Activated CD8-positive, alpha-beta memory T cell treated with anti-CD3 and anti-CD28 coated beads for 4 hours (primary cell): ENCODE results near the gene CDK16.
"Not testable (repeated sequence)": the region's sequence is repeated elsewhere in the genome, so short reads cannot be mapped to it uniquely, and the experiment has no call there.

Source experiments
- DNase-seq, 2 donors: peaks; one replicate each; pipeline ENCODE4 v3.0.0-alpha.2; 2020; ENCODE audit warnings: low read depth in 2 of 2

CDK16 gene

GRCh38 chrX:47250017-47250347 is 31.5 kb downstream of the CDK16 start:
- DNase-seq: no peak

DNA sequence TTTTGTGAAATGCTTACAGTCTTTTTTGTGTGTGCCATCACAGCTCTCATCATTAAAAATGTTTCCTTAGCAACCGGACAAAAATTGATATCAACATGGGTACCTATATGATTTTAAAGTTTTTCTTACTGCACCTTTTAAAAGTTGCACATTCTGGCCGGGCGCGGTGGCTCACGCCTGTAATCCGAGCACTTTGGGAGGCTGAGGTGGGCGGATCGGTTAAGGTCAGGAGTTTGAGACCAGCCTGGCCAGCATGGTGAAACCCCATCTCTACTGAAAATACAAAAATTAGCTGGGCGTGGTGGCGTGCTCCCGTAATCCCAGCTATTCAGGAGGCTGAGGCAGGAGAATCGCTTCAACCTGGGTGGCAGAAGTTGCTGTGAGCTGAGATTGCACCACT is 39.1 kb downstream of the CDK16 start:
- DNase-seq: not testable (repeated sequence)

- DNase-seq: no peak
Measured at GRCh38 chrX:47264483-47265173, 46.1 kb downstream of the CDK16 start.

- DNase-seq: no peak
Measured at GRCh38 chrX:47266643-47267042, 48.2 kb downstream of the CDK16 start.

- DNase-seq: no peak
Measured at GRCh38 chrX:47272013-47272408, 53.5 kb downstream of the CDK16 start.

- DNase-seq: no peak
Measured at GRCh38 chrX:47273011-47273730, 54.7 kb downstream of the CDK16 start.

DNA sequence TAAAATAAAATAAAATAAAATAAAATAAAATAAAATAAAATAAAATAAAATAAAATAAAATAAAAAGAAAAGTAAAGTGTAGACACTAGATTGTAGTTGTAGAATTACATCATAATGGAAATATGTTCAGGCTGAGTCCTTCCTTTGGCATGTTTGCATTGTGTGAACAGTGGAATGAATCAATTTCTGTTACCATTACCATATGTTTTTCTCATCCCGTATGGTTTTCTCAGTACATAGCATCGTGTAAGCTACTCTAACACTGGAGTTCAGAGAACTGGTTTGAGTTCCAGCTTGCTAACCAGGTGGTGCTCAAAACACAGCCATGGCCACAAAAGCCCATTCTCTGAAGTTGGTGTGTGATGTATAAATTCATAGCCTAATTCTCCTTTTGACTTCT is 60.2 kb downstream of the CDK16 start:
- no peak for DNase-seq
